Activated T-cell treated with anti-CD3 and anti-CD28 coated beads for 4 hours (primary cell): ENCODE data around the gene GSC2.

Experiments
- DNase-seq: peaks from one replicate; pipeline ENCODE4 v3.0.0-alpha.2; 2020

Gene GSC2, protein sequence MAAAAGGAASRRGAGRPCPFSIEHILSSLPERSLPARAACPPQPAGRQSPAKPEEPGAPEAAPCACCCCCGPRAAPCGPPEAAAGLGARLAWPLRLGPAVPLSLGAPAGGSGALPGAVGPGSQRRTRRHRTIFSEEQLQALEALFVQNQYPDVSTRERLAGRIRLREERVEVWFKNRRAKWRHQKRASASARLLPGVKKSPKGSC

DNA sequence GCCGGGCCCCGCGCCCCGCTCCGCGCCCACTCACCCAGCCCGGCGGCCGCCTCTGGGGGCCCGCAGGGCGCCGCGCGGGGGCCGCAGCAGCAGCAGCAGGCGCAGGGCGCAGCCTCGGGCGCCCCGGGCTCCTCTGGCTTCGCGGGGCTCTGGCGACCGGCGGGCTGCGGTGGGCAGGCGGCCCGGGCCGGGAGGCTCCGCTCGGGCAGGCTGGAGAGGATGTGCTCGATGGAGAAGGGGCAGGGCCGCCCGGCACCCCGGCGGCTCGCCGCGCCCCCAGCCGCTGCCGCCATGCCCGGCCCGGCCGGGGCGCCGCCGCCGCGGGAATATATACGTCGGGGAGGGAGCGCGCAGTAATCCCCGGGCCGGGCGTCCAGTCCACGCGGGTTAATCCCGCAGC is at the start of gene GSC2:
TSS of gene GSC2 (minus strand) at position 302 of the 400 bp plus-strand sequence. CDS start at position 293, 9 bp downstream.
- no peak for DNase-seq

DNA sequence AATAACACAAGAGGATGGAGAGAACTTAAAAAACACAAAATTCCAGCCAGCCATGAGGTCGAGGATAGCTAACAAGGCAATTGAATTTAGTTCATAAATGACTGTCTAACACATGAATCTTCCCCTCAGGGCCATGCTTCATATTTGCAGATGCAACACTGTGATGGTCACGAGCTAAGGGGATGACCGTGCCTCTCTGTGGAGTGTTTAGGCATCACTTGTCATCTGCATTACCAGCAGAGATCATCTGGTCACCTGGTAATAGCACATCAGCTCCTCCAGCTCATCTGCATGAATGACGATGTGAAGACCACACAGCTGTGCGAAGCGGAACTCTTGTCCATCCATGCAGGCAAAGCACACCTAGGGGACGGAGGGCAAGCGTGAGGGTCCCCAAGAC is 49.4 kb upstream of the GSC2 start:
- DNase-seq: no peak

DNA sequence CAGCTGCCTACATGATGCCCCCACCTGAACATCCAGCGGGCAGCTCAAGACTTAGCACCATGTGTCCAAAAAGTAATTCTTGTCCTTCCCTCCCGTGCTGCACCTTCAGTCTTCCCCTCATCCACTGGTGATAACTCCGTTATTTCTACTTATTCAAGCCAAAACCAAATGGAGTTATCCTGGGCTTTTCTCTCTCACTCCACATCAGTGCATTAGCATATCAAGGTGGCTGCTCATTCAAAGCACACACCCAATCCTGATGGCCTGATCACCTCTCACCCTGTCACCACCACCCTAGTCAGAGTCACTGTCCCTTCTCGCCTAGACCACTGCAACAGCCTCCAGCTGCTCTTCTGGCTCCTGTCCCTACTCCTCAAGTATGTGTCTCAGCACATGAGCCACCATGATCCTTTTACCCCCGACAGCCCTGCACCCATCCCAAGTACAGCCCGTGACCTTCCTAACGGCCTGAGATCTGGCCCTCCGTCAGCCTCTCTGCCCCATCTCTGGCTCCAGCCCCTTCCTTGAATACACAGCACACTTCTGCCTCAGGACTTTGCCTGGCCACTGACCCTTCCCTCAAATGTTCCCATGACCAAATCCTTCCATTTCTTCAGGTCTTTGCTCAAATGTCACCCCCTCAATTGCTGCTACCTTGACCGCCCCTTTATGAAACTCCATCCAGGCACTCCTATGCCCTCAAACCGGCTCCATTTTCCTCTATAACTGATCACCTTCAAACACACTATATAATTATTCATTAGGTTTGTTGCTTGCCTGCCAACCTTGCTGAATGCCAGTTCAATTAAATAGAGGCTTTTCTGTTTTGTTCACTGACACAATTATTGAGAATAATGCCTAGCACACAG is 48.1 kb upstream of the GSC2 start:
- no peak for DNase-seq

DNA sequence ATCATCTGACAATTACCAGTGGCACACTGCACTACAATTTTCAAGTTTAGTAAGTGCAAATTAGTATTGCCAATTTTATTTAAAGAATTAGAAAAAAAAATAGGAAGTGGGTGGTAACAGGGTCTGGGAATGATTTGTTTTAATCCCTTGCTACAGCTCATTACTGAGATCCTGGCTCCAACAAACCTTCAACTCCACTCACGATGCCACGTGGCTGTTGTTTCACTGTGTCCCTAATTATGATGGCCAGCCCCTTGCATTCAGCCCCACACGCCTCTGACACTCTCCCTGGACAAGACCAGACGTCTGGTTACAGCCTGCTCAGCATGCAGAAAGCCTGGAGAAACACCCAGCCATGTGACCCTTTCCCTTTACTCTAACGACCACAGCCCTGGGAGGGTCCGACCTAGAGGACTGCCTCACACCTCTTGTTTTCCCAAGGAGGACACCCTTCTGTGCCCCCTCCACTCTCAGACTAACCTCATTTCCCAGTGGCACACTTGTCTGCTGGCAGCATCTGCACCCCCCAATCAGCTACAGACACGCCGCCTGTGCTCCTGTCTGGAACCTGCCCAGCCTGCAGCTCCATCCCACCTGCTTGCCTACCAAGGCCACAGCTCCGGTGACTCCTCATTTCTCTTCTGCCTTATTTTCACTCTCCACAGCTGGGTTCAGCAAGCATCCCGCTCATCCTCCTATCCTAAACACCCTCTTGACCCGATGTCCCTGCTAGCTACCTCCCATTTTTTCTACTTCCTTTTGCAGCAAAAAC is 46.9 kb upstream of the GSC2 start:
- DNase-seq: no peak

DNA sequence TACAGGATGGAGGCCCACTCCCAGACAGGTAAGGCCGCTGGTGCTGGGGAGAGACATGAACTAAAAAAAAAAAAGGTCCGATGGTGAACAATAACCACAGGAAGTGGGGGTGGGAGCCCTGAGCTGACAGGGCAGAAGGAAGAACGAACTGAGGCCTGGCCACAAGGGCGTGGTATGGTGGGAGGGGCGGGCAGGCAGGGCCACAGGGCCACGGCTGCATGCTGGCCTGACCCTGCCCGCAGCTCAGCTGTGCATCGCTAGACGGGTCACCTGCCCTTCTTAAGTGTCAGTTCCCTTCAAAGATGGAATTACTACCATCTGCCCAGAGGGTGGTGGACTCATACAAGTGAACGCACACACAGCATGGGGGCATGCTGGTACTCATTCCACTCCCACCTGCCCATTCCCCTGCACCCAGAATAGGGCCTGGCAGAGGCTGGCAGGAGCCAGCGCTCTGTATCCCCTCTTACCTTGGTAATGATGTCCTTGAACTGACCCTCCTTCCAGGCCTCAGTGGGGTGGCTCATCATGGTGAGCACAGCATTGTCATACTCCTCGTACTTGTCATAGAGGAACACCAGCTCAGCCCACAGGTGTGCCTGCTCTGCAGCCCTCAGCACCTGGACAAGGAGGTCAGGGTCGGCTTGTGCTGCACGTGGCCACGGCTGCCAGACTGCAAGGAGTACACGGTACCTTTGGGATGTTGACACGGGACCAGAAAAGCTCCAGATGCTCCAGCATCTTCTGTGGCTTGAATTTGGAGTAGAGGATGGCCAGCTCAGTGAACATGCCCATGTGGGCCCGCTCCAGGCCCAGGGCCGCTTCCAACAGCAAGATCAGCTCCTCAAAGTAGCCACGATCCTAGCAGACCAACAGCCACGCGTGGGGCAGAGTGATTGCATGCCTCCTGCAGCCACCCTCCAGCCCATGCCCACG is 46.0 kb upstream of the GSC2 start:
- DNase-seq: no peak

DNA sequence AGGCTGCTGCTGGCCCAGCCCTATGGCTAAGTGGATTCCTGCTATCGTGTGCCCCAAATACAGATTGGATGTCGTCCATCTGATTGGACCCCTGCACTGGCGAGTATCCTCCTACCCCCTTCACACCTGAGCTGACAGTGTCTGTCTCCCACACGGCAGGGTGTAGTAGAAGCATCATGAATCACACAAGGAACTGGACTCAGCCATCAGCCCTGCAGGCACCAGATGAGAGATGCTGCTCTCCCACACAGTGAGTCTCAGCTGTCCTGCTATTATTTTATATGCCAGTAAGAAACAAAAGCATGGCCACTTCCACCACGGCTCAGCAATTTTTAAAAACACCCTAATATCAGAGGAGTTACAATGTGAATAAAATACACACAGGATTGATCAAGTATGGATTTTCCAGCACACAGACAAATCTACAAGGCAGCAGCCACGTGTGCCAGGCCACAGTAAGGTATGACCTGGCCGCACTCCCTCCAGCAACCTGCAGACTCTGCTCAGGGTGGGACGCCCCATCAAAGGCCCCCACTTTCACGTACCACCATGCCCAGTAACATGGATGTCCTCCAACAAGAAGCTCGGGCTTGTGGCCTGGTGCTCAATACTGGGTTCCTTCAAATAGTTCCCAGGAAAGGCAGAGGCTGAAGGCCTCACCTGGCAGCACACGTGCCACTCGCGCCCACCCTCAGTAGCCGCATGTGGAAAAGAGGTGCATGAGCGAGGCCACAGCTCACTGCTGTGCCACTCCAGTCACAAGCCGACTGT is 44.9 kb upstream of the GSC2 start:
- no peak for DNase-seq

DNA sequence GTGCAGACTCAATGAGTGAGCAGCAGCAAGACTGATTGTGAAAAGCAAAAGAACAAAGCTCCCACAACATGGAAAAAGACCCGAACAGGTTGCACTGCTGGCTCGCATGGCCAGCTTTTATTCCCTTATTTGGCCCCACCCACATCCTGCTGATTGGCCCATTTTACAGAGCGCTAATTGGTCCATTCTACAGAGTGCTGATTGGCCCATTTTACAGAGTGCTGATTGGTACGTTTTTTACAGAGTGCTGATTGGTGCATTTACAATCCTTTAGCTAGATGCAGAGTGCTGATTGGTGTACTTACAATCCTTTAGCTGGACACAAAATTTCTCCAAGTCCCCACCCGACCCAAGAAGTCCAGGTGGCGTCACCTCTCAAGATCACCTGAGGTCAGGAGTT is 43.8 kb upstream of the GSC2 start:
- no peak for DNase-seq

DNA sequence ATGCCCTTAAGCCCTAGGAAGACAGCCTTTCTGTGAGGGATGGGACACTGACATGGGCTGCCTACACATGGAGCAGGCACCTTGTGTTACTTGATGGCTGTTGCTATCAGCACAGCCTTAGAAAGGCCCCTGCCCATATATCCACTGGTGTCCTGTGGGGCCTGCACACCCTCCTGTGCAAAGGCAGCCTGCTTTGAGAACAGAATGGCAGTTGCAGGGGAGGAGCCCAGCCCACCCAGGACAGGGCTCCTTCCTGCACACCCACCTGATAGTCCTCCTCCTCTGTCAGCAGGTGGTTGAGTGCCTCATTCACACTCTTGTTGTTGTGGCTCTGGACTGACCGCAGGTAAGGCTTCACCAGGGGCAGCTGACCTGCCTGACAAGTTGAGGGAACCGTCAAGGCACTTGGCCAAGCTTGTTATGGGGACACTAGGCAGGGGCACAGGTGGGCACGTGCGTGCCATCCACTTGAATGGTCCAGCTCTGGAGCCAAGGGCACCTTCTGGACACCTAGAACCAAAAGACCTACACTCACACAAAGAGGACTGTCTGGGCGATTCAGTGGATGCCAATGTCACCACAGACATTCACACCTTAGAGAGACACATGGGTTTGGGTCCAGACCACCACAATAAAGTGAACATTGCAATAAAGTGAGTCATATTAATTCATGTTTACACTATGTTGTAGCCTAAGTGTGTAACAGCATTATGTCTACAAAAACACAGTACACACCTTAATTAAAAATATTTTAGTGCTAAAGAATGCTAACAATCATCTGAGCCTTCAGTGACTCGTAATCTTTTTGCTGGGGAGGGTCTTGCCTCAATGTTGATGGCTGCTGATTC is 37.8 kb upstream of the GSC2 start:
- no peak for DNase-seq

DNA sequence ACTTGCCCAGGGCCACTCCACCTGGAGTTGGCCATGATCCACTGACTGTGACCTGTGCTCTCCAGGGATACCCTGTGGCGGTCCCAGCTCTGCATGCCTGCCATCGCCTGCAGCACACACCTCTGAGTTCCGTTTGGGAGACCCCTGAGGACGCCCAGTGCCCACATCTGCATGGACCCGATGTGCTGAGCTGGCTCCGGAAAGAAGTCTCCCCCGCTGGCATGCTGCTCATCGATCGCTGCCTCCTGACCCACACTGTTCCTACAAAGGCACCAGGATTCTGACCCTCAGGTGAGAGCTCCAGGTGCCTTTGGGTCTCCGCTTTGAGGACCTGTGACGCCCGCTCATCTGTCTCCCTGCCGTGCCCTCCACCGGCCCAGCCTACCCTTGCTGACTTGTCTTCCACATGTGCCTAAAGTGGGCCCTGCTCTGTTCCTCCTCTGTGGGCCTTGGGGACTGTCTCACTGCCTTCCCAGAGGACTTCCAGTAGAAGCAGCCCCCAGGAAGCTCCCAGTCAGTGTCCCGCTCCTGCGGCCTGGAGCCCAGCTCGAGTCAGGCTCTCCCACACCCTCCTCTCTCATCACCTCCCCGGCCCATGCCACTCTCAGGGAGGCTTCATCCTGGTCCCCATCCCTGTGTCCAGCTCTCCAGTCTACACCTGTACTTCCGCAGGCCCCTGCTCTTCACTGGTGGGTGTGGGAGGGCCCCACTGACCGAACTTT is 34.3 kb upstream of the GSC2 start:
- DNase-seq: no peak

DNA sequence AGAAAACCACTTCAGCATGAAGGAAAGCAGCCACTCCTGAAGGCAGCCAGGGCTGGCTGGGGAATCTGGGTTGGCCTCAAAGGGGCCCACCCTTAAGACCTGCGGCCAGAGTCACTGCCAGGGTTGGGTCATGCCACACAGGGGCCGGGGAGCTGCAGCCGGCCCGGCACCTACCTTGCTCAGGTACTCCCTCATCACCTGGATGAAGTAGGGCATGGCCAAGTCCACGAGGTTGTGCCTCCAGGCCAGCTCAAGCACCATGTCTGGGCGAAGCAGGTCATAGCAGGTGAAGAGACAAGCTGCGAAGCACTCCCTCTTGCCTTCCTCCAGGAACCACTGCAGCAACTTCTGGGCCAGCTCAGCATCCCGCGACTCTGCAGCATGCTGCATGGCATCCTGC is 33.1 kb upstream of the GSC2 start:
- no peak for DNase-seq

DNA sequence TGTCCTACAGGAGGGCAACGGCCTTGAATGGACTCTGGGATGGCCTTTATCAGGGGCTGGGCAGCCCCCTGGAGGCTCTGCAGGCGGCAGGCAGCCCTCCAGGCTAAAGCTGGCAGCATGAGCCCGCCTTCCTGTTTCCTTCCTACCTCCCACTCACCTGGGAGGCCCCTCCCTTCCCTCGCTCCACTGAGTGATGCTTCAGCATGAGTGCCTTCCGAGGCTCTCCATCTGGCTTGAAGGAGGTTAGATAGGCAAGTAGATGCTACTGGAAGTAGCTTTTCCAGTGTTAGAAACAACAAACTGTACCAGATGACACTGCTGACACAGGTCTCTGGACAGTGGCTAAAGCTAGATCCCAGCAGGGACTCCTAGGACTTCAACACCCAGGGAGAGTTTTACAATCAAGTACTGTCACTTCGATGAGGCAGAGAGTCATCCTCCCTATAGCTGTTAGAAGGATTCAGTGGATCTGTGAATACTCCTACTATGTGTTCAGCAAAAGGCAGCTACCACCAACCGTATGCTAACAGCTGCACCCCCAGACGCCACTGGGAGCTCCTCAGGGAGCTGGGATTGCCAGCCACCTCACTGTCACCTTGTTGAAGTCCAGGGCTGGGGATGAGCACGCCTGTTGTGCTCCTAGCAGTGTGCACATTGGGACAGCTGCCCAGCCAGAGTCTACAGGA is 32.5 kb upstream of the GSC2 start:
- no peak for DNase-seq

DNA sequence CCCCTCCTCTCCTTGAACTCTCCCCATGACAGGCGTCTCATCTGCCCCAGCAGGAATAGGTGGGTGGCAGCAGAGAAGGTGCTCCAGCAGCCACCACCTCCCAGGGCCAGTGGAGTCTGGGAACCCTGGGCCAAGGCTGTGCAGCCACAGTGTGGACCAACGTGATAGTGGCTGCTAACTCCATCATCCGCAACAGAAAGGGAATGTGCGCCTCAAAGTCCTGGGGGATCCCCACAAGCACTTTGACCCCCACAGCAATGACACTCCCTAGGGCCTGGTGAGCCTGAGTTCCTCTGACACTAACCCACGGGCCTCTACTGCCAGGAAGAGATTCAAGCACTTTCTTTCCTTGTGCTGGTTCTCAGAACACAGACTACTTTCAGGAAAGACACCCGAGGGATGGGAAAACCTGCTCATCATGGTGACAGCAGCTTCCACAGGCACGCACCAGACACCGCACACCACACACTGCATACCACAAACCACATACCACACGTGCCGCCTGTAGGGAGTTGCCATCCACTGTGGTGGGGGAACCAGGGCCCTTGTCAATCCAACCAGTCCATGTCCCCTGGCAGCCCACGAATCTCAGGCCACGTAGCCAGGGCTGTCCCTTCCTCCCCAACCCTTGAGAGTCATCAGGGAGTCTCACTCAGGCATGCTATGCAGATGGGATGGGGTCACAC is 31.8 kb upstream of the GSC2 start:
- DNase-seq: no peak

DNA sequence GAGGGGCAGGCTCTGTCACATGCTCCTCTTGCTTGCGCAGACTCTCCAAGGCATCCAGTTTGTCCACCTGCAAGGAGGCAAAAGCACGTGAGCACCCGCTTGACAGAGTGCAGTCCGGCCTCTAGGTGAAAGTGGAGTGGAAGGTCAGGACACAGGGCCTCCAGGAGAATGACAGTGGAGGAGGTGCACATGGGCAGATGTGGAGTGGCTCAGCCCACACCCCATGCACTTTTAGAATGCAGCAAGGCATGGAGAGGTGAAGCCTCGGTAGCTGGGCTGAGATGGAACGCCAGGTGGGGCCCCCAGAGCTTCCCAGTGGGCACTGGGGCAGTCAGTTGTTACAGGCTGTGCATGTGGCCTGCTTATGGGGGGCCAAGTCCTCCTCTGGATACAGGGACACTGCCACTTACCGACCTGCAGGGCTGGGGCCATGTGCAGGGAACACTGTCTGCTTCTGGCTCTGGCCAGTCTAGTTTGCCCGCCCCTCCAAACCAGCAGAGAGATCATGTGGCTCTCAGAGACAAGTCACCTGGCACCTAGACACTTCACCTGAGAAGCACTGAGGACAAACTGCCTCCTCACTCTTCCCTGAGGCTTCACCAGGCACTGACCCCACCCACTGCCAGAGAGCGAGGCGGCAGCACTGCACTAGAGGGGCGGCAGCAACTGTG is 30.8 kb upstream of the GSC2 start:
- no peak for DNase-seq

DNA sequence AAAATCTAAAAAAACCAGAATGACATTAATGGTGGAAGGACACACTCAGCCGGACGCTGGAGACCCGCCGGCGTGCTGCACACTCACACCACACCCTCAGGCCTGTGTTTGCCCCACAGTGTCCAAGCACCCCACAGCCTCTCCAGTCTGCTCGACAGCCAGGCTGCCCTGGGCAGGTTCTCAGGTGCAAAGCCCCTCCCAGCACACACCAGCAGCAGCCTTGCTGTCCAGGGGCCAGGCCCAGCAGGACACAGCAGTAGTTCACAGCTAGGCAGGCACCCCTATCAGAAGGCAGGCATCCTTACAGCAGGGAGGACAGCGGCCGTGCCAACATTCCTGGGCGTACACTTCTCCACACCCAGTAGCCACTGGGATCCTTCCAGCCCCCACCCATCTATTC is 30.1 kb upstream of the GSC2 start:
- no peak for DNase-seq

DNA sequence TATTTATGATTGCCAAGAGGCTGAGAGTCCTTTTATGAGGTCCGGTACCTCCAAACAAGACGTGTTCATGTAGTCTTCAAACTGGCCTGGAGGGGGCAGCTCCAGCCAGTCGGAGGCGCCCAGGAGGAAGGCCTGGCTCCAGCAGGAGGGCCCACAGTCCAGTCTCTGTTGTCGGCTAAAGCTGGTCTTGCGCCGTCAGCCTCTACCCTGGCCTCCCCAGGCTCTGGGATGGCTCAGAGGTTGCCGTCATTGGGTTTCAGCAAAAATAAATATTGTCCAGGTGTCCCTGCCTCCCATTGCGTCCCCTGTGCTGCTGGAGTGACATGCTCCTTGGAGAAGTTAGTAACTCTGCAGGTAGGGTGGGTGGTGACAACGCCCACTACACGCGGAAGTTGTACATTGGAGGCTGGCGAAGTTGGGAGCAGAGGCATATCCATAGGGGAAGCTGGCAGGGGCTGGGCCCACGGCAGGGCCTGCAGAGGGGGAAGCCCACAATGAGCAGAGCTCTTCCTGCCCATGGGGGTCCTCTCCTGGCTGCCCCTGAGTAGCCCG is 29.5 kb upstream of the GSC2 start:
- DNase-seq: no peak

DNA sequence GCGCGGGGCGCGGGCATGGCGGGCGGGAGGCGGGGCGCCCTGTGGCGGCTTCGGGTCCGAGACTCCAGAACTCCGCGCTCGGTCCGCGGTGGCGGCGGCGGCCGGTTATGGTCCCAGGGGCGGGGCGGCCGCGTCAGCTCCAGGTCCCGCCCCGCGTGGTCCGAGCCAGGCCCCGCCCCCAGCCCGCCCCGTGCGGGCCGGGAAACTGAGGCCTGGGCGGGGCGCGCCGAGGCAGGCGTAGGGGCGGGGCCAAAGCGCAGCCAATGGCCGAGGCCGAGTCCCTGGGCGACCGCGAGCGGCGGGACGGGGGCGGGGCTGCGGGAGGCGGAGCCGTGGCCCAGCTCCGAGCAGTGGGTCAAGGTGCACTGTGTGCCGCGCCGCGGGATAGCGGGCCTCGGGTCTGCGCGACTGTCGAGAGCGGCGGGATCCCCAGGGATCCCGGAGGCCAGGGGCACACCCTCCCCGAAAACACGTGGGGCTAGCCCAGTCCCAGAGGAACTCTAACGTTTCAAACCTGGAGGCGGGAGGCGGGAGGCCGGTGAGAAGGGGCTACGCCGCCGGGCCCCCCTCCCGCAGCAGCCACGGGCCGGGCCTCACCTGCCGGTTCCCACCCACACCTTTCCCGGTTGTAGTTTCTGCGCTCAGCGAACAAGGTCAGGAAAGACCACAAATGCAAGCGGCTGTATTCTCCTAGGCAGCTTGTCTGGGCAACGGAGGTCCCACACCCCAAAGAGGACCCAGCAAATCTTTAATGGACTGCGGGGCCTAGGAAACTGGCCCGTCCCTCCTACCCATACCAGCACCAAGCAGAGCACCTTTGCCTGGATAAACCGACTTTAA is 28.8 kb upstream of the GSC2 start, which contains the start of gene SLC25A1:
TSS of gene SLC25A1 (minus strand) at position 80 of the 840 bp plus-strand sequence. CDS start at position 17, 63 bp downstream.
- DNase-seq: peak; percentile 68
